ENCODE data around the gene KRTAP19-7.

The KRTAP19-7 gene, protein sequence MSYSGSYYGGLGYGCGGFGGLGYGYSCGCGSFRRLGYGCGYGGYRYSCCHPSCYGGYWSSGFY

DNA sequence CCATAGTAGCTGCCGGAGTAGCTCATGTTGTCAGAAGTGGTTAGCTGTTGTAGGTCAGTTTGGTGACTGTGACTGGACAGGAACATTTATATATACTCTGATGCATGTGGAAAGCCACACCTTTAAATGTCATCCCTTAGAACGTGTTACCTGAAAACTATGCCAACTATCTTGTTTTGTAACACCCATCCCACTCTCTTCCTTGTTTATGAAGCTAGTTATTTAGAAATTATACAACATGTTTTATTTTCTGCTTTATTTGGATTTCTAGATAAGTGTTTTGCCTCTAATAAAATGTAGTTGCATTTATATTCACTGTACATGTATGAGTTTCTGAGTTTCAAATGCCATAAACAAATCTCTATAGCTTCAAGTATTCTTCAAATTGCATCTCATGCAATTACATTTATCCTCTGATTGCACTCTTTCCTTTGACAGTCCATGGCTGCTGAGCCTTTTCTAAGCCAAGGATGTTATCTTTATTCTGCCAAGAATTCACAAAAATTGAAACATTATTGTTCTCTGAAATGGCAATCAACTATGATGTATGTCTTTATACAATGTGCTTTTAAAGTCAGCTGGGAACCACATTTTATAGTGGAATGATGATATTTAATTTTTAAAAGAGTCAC, at the start of gene KRTAP19-7:
KRTAP19-7 (minus strand) TSS at position 51 of the 632 bp plus-strand sequence; CDS start at position 26, 25 bp downstream.
- DNase-seq, result no peak

DNA sequence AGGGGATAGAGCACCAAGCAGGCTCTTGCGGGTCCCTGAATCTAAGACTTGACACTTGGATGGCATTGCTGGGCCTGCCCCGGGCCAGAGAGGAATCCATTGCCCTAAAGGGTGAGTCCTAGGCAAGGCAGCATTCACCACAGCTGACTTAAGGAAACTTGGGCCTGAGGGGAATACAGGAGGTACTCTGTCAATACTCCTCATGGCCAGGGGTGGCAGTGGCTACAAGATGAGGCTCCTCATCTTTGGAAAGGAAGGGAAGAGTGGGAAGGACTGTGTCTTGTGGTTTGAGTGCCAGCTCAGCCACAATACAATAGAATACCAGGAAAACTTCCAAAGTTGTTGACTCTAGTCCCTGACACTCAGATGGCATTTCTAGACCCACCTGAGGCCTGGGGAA, 44.9 kb upstream of the KRTAP19-7 start:
- DNase-seq, result no peak

DNA sequence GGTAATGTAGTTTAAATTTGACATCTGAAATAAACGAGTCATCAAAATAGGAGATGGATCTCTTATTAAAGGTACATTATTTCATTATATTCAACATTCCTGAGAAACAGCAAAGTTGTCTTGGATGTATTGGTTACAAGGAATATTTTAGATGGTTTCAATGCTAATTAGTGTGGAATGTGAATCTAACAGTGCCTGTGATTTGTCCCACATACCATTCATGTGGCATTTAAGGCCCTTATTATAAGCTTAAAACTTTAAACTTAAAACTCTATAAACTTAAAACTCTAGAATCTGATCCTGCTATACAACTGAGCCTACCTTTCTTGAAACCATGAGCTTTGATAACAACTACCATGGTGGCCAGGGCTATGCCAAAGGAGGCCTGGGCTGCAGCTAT, 39.7 kb upstream of the KRTAP19-7 start, which contains the start of gene KRTAP22-1:
KRTAP22-1 (plus strand) TSS at position 301 of the 400 bp plus-strand sequence.
- no peak for DNase-seq

DNA sequence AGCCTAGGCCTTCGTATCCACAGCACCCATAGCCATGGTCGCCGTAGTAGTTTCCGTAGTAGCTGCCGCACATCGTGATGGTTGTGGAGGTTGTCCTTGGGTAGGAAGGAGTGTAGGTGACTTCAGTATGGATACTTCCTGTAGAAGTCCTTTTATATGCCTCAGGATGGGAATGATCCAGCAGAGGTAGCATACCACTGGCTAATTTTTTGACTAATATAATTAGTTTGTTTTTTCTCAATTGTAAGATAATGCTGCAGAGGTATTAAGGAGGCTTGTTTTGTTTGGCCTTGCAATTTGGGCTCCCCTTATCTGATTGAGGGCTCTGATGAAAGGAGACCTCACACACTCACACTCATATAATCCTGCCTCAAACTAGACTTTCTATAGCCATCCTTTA, 37.7 kb upstream of the KRTAP19-7 start, which contains the start of gene KRTAP6-2:
KRTAP6-2 (minus strand) TSS at position 101 of the 400 bp plus-strand sequence; CDS start at position 73, 28 bp downstream.
- DNase-seq, result no peak

DNA sequence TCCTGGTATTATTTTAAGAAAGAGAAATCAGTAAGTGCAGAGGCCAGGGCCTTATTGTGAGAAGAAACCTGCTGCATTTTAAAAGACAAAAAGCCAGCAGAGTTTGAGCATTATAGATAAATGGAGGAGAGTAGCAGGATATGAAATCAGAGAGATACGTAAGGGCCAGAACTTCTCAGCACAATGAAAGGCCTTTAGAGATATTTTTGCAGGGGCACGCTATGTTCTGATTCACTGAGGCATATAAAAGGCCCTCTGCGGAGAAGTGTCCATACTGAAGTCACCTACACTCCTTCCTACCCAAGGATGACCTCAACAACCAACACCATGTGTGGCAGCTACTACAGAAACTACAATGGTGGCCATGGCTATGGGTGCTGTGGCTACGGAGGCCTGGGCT, 31.0 kb upstream of the KRTAP19-7 start, which contains the start of gene KRTAP6-3:
KRTAP6-3 (plus strand) TSS at position 301 of the 400 bp plus-strand sequence; CDS start at position 307, 6 bp downstream.
- no peak for DNase-seq

DNA sequence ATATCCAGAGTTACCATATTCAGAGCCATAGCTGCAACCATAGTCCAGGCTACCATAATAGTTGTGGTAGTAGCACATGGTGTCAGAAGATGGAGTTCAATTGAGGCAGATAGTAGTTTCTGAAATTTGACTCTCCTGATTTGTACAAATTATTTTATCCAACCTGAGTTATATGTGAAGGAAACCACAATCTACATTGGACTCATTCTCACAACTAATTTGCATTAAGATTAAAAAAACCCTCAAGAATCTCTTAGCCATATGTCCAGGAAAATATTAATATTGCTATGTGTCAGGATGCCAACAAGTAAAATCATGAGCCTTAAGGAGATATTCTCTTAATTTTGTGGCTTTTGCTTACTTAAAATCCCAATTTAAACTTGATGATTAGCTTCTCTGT, 29.2 kb upstream of the KRTAP19-7 start, which contains the start of gene KRTAP22-2:
KRTAP22-2 (minus strand) TSS at position 101 of the 400 bp plus-strand sequence.
- DNase-seq, result no peak

DNA sequence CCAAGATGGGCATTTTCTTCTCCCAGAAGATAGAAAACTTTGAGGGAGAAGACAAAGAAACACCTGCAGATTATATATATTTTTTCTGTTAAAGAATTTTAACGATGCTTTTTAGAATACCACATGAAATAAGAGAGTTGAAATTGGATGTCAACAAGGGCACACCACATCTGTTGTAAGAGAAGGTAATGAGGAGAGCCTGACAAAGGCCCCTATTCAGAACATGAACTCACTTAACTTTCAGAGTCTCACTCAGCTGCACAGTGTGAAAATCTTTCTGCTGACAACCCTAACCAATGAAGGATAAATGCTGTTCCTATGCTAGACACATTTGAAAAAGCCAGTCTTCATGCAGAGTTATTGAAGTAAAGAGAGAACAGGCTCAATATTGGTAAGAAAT, 21.8 kb upstream of the KRTAP19-7 start:
- no peak for DNase-seq

DNA sequence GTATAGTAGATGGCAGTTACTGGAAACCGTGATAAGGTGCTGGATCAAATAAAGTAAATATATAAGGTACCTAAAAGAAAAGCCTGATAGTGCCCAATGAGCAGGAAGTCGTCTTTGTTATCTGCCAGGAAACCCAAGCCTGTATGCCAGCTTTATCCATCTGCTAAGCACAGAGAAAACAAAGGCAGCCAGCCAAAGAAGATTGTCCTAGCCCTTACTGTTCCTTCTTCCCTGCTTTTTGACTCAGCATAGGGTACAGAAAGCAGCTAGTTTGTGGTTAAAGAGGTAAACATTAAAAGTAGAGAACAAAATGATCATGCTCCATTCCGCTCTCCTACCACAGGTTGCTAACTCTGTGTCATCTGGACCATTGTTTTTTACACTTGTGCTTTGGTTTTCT, 19.0 kb upstream of the KRTAP19-7 start:
- DNase-seq, result no peak

DNA sequence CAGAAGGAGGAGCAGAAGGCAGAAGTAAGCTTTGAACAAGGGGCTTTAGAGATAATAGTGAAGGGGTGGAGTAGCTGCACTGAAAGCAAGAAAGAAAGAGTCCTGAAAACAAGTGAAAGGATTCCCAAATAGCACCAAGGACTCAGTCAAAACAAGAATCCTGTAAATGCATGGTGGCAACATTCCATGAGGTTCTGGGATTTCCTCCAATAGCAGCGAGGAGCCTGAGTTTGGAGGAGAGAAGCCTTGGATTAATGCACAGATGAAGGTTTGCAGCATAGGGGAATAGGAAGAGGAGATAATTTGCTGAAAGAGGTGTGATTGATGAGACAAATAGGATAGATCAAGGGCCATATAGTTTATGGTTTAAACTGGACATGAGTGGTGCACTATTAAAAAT, 18.2 kb upstream of the KRTAP19-7 start:
- DNase-seq, result no peak

DNA sequence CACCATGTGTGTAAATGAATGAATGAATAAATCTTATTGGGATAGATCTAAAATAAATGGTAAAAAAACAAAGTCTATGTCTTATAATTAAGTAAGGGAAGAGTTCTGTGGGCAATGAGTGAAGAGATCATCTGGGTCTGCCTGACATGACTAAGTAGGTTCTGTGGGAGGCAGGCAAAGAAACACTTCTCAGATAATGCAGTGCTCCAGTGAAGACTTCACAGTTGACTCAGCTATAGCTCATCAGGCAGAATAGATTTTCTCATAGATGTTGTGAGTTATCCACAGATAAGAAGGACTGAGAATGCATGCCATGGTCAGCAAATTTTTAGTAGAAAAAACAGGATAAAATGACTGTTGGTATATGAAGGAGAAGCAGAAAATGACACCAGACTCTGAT, 16.7 kb upstream of the KRTAP19-7 start:
- DNase-seq, result no peak

DNA sequence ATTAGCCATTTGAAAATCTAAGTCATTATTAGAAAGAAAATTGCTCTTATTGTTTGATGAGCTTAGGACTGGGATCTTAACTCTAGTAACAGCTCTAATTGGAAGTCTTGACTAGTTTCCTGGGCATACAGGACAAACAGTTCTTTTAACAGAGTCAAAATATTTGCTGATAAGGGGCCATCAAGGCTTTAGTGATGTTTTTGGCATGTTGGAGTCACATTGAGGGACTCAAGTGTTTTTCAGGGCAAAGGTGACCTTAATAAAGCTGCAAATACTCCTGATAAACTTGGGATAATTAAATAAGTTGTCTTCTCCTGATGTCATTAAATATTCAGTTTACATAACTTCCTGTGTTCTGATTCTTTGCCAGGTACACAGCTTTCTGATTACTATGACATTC, 6.5 kb upstream of the KRTAP19-7 start:
- no peak for DNase-seq

DNA sequence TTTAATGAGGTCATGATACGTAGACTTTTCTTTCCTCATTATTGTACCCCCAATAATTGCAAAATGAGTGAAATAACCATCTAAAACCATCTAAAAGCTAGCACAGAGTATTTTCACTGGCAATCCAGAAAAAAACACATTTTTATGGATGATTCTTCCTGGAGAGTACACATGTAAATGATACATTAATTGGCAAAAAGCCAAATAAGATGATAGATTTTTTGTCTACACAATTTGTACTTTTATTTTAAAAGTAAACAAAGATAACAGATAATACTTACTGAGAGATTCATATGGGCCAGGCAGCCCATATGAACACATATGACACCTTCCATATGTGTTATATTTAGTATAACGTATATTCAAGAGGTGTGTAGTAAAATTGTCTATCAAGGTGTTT, 2.5 kb upstream of the KRTAP19-7 start:
- no peak for DNase-seq

DNA sequence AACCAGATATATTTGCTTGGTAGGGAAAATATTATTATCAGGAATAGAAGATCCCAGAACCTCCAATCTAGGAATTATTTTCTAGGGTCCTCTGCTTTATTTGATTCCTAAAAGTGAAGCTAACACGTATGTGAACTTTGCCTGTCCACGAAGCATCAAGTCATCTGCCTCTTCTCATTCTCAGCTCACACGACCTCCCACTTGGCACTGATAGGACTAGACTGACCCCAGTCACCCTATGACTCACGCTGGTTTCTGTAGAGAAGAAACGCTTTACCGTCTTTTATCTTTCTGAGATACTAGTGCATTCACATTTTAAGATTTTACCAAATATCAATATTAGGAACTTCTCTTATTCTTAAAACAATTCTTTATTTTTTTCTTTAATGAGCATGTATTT, 2.0 kb upstream of the KRTAP19-7 start:
- DNase-seq, result no peak

DNA sequence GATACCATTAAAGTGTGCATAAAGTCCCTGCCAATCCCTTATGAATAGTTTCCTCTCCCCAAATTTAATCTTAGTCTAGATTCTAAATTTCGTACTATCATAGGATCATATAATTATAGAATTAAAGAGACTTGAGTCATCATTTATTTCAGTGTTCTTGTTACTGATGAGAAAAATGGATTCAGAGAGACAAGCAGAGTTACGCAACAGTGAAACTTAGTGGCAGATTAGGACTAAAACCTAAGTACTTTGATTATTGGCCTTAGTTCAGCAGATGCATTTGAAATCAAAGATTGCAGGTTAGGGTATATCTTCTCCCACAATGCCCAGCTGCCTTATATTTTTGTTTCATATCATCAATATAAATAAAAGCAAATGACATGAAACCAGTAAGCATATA, 843 bp upstream of the KRTAP19-7 start:
- no peak for DNase-seq

DNA sequence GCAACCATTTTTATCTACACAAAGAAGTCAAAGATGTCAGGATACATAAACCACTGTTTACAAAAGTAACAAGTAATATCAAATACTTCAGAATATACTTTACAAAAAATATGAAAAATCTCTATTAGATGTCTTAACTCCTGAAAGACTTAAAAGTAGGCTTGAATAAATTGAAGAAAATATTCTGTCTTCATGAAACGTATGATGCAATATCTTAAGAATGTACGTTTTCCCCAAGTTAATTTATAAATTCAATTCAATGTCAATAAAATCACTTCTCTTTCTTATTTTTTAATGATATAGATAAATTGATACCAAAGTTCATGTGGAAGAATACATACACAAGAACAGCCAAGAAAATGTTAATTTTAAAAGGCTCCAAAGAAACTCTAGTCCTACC, 6.0 kb downstream of the KRTAP19-7 start:
- no peak for DNase-seq

DNA sequence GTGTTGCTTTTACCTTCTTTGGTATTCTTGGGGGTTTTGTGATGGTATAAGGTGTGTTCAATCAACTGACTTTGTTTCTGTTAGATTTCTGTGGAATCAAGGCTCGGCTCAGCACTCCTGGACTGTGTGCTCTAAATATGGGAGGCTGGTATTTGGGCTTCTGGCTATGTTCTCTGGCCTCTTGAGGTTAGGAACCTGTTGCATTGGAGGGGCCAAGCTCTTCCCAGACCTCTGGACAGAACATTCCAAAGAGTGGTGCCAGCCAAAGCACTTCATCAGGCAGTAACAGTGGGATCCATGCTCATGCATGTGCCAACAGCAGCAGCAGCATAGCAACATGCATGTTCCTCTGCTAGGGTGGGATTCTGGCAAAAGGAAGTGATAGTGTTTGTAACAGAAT, 8.3 kb downstream of the KRTAP19-7 start:
- DNase-seq, result no peak

DNA sequence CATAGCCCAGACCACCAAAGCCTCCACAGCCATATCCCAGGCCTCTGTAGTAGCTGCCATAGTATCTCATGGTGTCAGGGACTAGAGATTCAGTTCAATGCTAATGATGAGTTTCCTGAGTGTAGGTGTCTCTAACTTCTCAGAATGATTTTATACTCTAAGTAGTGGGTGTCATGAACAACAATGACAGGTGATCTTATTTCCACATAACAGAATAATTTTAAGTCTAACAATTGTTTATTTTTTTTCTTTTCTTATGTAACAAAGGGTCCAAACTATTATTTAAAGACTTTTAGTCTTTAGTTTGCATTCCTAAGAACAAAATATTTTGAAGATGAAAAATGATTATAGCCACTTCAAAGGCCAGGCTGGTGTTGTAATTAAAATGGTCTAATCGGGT, 19.4 kb downstream of the KRTAP19-7 start, which contains the start of gene KRTAP19-6:
KRTAP19-6 (minus strand) TSS at position 101 of the 400 bp plus-strand sequence; CDS start at position 70, 31 bp downstream.
- DNase-seq, result no peak

DNA sequence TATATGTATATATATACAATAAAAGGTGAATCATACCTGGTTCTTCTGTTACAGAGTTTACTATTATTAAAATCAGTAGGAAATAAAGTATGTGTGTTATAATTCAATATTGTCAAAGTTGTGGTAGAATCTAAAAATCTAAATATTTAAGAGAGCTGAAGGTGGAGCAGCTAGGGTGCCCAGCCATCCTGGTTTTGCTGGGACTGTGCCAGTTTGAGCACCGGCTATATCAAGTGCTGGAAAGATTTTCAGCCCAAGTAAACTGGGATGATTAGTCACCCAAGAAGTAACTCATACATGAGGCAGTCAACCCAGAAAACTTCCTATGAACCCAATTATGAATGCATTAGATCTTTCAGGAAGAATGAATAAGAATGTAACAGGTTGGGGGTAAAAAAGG, 42.2 kb downstream of the KRTAP19-7 start:
- DNase-seq, result no peak

DNA sequence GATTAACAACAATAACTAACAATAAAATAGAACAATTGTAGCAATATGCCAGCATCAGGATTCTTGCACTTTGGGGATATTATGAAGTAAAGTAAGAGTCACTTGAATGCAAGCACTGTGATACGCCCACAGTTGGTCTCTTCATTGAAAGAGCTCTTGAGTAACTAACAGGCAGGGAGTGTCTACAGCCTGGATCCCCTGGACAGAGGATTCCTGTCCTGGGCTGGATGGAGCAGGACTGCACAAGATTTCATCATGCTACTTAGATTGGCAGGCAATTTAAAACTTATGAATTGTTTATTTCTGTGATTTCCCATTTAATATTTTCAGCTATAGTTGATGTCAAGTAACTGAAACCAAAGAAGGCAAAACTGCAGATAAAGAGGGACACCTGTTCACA, 45.4 kb downstream of the KRTAP19-7 start:
- DNase-seq, result no peak
